Naive thymus-derived CD8-positive, alpha-beta T cell (primary cell): ENCODE results near the gene PTN. TPM values are rescaled to one million over a fixed set of nuclear protein-coding genes. Genes with fewer than 3 reads are reported as not detected.
"Not testable (repeated sequence)": the region's sequence is repeated elsewhere in the genome, so short reads cannot be mapped to it uniquely, and the experiment has no call there.

Experiments used
- ATAC-seq, 2 donors: fragments of 150-1000 bp; cut with Tn5 transposase in 1 of 2; sonication (Bioruptor Pico), chemical (Tn5 transposase) in 1 of 2; 1 replicate in 1 of 2; 2 replicates in 1 of 2; pipeline ENCODE4 v1.10.0; 2021; ENCODE audit warnings: mild to moderate bottlenecking in 2 of 2, moderate library complexity in 2 of 2
- POLR2A ChIA-PET: fragments of 350-600 bp; sonication (Branson Sonifier 250); formaldehyde crosslinking; loops from one replicate; lab custom pipeline; 2021; ENCODE audit warnings: antibody characterized with exemption; lab: Charles Lee
- DNase-seq, 10 donors: peaks; one replicate each; pipeline versions ENCODE4 v3.0.0 to v3.0.0-alpha.2; 2020 to 2022
- H3K27ac Mint-ChIP-seq, 10 donors: one replicate each; pipeline ENCODE4 v1.8.0; 2020 to 2022; ENCODE audit warnings: mild to moderate bottlenecking in 10 of 10, mixed read lengths in 10 of 10, moderate library complexity in 4 of 10, inconsistent platforms in 1 of 10
- H3K27me3 Mint-ChIP-seq, 5 donors: one replicate each; pipeline ENCODE4 v1.8.0; 2021 to 2022; ENCODE audit warnings: mixed read lengths in 5 of 5
- H3K36me3 Mint-ChIP-seq, 3 donors: one replicate each; pipeline ENCODE4 v1.8.0; 2020 to 2022; ENCODE audit warnings: mixed read lengths in 3 of 3, mild to moderate bottlenecking in 2 of 3, inconsistent platforms in 1 of 3
- H3K4me1 Mint-ChIP-seq, 4 donors: one replicate each; pipeline ENCODE4 v1.8.0; 2021 to 2022; ENCODE audit warnings: mixed read lengths in 4 of 4
- H3K4me3 Mint-ChIP-seq, 10 donors: one replicate each; pipeline ENCODE4 v1.8.0; 2020 to 2022; ENCODE audit warnings: mild to moderate bottlenecking in 10 of 10, mixed read lengths in 10 of 10, moderate library complexity in 6 of 10, inconsistent platforms in 1 of 10
- H3K9me3 Mint-ChIP-seq, 9 donors: one replicate each; pipeline ENCODE4 v1.8.0; 2020 to 2022; ENCODE audit warnings: mixed read lengths in 9 of 9, mild to moderate bottlenecking in 3 of 9, inconsistent platforms in 1 of 9, moderate library complexity in 1 of 9
- polyA plus RNA-seq, 3 donors: library from polyadenylated mRNA; unstranded; fragments of 300-500 nt; fragmentation: Illumina TruSeq; gene quantifications; one replicate each; pipeline ENCODE4 v1.2.3, GENCODE V29; 2021
- total RNA-seq, 8 experiments: library from RNA in 2 of 8; stranded (reverse) in 2 of 8; gene quantifications; one replicate each; pipeline ENCODE4 v1.2.3 and lab custom pipeline; 2021 to 2026

The PTN gene
- total and polyA plus RNA-seq, 5 experiments from 2014 or later, result not detected

DNA sequence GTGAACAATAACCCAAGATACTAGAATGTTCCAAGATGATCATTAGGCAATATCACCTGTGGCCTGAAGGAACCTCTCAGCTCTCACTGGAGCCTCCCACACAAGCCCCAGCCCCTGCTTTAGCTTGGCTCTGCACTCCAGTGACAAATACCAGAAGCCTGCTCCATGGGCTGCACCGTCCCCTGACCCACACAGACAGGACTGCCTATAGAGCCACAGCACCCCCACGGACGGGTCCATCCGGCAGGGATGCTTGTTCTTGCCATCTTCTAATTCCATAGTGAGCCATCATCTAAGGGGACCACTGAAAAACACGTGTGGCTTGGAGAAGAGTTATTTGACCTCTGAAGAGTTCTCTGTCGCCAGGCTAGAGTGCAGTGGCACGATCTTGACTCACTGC is 100.9 kb downstream of the PTN start:
- Mint-ChIP-seq H3K27me3 (peaks cover 0 to 2% (median 0%) of the 10 kb centered on the region in 5 donors), H3K9me3 (peaks cover 0 to 26% (median 4%) of the 10 kb centered on the region in 9 donors), H3K4me3 (no peak overlapping the region), H3K4me1 (no peaks in the 10 kb centered on the region), H3K36me3 (no peaks in the 10 kb centered on the region), H3K27ac (no peak overlapping the region)
- DNase-seq, result no peak
- POLR2A ChIA-PET, result no interaction called here
- ATAC-seq, result no peak

GRCh38 chr7:137241655-137242360 is 101.7 kb downstream of the PTN start:
- no peaks in the 10 kb centered on the region for H3K4me1 Mint-ChIP-seq
- ATAC-seq (no peak), DNase-seq (no peak)
- H3K27ac Mint-ChIP-seq, result no peak overlapping the region
- H3K27me3 Mint-ChIP-seq, result peaks cover 0 to 2% (median 0%) of the 10 kb centered on the region in 5 donors
- H3K4me3 Mint-ChIP-seq, result no peak overlapping the region
- no peaks in the 10 kb centered on the region for H3K36me3 Mint-ChIP-seq
- H3K9me3 Mint-ChIP-seq, result peaks cover 0 to 18% (median 3%) of the 10 kb centered on the region in 9 donors
- POLR2A ChIA-PET, result no interaction called here

GRCh38 chr7:137239186-137239585 is 104.3 kb downstream of the PTN start:
- H3K36me3 Mint-ChIP-seq, POLR2A ChIA-PET, H3K4me1 Mint-ChIP-seq, DNase-seq, ATAC-seq, H3K4me3 Mint-ChIP-seq, H3K27ac Mint-ChIP-seq, H3K27me3 Mint-ChIP-seq: not testable (repeated sequence)
- H3K9me3 Mint-ChIP-seq, result peaks cover 0 to 27% (median 6%) of the 10 kb centered on the region in 9 donors

DNA sequence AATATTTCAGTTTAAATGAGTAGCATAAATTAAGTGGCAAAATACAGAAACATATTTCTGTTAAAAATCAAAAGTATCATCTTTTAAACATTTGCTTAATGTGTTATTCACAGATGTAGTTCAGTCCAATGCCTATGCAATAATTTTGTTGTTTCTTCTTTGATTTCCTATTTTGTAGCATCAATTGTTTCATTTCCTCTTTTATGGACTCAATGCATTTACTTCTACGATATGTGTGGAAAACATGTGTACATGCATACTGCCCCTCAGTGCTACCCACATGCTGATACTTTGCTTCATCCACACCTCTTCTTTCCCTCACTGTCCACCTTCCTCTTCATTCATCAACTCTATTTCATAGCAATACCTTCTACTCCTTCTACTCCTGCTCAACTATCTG is 108.1 kb downstream of the PTN start:
- no peaks in the 10 kb centered on the region for H3K27me3 Mint-ChIP-seq

DNA sequence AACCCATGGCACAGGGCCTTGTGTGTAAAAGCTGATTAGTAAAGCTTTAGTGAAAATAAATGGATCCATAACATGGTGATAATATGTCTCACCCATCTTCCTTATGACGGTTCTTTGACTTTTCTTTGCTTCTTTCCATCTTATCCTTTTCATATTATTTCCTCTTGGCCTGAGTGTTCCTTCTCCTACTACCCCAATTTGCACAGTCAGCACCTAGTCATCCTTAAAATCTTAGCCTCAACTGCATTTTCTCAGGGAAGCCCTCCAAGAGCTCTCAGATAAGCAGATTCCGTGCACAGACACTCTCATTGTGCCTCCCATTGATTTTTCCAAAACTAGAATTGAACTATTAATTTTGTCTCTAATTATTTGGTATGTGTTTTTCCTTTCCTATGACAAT is 112.4 kb downstream of the PTN start:
- peaks cover 0 to 18% (median 5%) of the 10 kb centered on the region in 9 donors for H3K9me3 Mint-ChIP-seq
- H3K4me3 Mint-ChIP-seq, result no peak overlapping the region
- H3K4me1 Mint-ChIP-seq, result no peaks in the 10 kb centered on the region
- H3K36me3 Mint-ChIP-seq, result no peaks in the 10 kb centered on the region
- DNase-seq (no peak), ATAC-seq (no peak)
- no peak overlapping the region for H3K27ac Mint-ChIP-seq
- H3K27me3 Mint-ChIP-seq, result no peaks in the 10 kb centered on the region
- POLR2A ChIA-PET, result no interaction called here

More for the DNA sequence above, 108.1 kb downstream of the PTN start:
- no peak for ATAC-seq
- Mint-ChIP-seq H3K4me3 (no peak overlapping the region), H3K36me3 (no peaks in the 10 kb centered on the region), H3K4me1 (no peaks in the 10 kb centered on the region), H3K9me3 (peaks cover 0 to 25% (median 5%) of the 10 kb centered on the region in 9 donors), H3K27ac (no peak overlapping the region)
- no peak for DNase-seq
- POLR2A ChIA-PET, result no interaction called here

DNA sequence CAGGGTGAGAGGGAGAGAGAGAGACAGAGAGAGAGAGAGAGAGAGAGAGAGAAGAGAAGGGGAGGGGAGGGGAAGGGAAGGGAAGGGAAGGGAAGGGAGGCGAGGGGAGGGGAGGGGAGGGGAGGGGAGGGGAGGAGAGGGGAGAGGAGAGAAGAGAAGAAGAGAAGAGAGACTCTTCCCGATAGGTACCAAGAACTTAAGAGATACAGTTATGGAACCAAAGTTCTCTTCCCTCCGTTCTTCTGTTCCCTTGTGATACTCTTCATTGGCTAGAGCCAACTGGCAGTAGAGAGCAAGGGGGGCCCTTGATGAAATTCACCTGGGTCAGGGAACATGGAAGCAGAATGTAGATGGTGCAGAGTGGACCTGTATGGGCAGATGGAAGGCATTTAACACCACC is 122.1 kb downstream of the PTN start:
- ATAC-seq (no peak), DNase-seq (no peak)
- Mint-ChIP-seq H3K4me1 (no peaks in the 10 kb centered on the region), H3K27me3 (peaks cover 0 to 1% (median 0%) of the 10 kb centered on the region in 5 donors), H3K27ac (no peak overlapping the region), H3K36me3 (peaks cover 0 to 11% (median 0%) of the 10 kb centered on the region in 3 donors), H3K9me3 (peaks cover 2 to 21% (median 9%) of the 10 kb centered on the region in 9 donors), H3K4me3 (no peak overlapping the region)
- POLR2A ChIA-PET, result no interaction called here

DNA sequence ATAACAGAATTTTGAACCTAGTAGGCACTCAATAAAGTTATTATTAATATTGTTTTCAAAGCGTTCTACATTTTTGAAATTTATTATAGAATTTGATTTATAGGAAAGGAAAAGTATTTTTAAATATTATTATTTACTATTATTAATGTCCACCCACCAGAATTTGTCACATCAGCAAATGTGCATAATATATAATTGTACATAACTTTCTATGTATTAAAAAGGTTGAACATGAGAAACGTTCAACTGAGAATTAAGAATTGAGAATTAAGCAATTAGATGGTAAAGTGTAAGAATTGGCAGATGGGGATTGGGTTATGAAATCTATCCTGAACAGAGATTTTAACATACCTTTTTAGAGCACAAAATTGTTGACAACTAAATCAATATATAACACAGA is 129.8 kb downstream of the PTN start:
- no peaks in the 10 kb centered on the region for H3K4me1 Mint-ChIP-seq
- no peak for ATAC-seq
- H3K27me3 Mint-ChIP-seq, result peaks cover 0 to 1% (median 0%) of the 10 kb centered on the region in 5 donors
- POLR2A ChIA-PET, result no interaction called here
- DNase-seq, result no peak
- no peak overlapping the region for H3K4me3 Mint-ChIP-seq
- H3K9me3 Mint-ChIP-seq, result peaks cover 5 to 28% (median 9%) of the 10 kb centered on the region in 9 donors
- no peak overlapping the region for H3K27ac Mint-ChIP-seq
- peaks cover 0 to 11% (median 0%) of the 10 kb centered on the region in 3 donors for H3K36me3 Mint-ChIP-seq

GRCh38 chr7:137209151-137209817 is 134.2 kb downstream of the PTN start:
- POLR2A ChIA-PET, result no interaction called here
- Mint-ChIP-seq H3K4me3 (peak overlapping the region in 1 of 10 donors; percentile 17), H3K27me3 (no peaks in the 10 kb centered on the region), H3K9me3 (peaks cover 2 to 25% (median 17%) of the 10 kb centered on the region in 9 donors), H3K27ac (no peak overlapping the region), H3K4me1 (no peaks in the 10 kb centered on the region), H3K36me3 (no peaks in the 10 kb centered on the region)
- DNase-seq (no peak), ATAC-seq (no peak)

DNA sequence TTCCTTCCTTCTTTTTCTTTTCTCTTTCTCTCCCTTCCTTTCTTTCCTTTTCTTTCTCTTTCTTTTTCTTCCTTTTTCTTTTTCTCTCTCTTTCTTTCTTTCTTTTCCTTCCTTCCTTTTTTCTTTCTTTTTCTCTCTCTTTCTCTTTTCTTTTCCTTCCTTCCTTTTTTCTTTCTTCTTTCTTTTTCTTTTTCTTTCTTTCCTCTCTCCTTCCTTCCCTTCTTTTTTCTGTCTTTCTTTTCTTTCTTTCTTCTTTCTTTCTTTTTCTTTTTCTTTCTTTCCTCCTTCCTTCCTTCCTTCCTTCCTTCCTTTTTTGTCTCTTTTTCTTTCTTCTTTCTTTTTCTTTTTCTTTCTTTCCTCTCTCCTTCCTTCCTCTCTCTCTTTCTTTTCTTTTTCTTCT is 136.8 kb downstream of the PTN start:
- Mint-ChIP-seq H3K36me3 (peaks cover 0 to 2% (median 0%) of the 10 kb centered on the region in 3 donors), H3K9me3 (peaks cover 4 to 40% (median 17%) of the 10 kb centered on the region in 9 donors), H3K27ac (no peak overlapping the region), H3K4me3 (no peak overlapping the region), H3K4me1 (no peaks in the 10 kb centered on the region), H3K27me3 (no peaks in the 10 kb centered on the region)
- DNase-seq (no peak), ATAC-seq (no peak)
- POLR2A ChIA-PET, result no interaction called here

DNA sequence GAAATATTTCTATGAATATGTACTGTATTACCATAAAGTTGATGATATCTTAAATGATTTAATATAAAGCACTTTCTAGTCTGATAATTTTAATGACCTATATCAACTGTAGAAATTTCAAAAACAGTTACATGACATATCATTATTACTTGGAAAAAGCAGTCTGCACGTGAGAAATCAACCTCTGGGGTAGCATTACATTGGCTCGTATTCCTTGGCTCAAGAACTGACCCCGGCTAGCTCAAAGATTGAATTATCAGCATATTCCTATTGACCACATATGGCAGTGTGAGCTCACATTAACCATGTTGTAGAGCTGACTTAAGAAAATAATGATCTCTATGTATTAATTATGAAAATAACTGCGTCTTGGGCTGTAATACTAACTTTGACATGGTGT is 139.3 kb downstream of the PTN start:
- peaks cover 4 to 45% (median 17%) of the 10 kb centered on the region in 9 donors for H3K9me3 Mint-ChIP-seq
- ATAC-seq (no peak), DNase-seq (no peak)
- no peak overlapping the region for H3K27ac Mint-ChIP-seq
- H3K4me1 Mint-ChIP-seq, result no peaks in the 10 kb centered on the region
- no peak overlapping the region for H3K4me3 Mint-ChIP-seq
- peaks cover 0 to 8% (median 0%) of the 10 kb centered on the region in 3 donors for H3K36me3 Mint-ChIP-seq
- POLR2A ChIA-PET, result no interaction called here
- H3K27me3 Mint-ChIP-seq, result no peaks in the 10 kb centered on the region

DNA sequence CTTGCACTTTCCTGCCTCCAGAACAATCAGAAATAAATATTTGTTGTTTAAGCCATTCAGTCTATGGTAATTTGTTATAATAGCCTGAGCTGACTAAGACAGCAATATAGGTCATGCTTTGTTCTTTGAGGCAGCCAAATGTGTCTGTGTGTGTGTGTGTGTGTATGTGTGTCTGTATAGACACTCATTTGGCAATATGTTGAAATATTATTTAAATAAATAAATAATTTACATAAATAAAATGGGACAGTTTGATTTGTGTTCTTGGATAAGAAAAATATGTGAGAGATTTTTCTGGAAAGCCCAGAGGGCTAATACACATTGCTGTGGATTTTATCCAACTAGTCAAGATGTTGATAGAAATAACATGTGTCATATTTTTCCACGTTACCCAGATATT is 140.2 kb downstream of the PTN start:
- no peaks in the 10 kb centered on the region for H3K4me1 Mint-ChIP-seq
- no peak overlapping the region for H3K27ac Mint-ChIP-seq
- POLR2A ChIA-PET, result no interaction called here
- H3K4me3 Mint-ChIP-seq, result no peak overlapping the region
- DNase-seq (no peak), ATAC-seq (no peak)
- no peaks in the 10 kb centered on the region for H3K27me3 Mint-ChIP-seq
- H3K9me3 Mint-ChIP-seq, result peaks cover 4 to 45% (median 17%) of the 10 kb centered on the region in 9 donors
- H3K36me3 Mint-ChIP-seq, result peaks cover 0 to 8% (median 0%) of the 10 kb centered on the region in 3 donors

GRCh38 chr7:137196648-137197047 is 146.9 kb downstream of the PTN start:
- no peaks in the 10 kb centered on the region for H3K27me3 Mint-ChIP-seq
- H3K4me3 Mint-ChIP-seq, result no peak overlapping the region
- H3K27ac Mint-ChIP-seq, result peak overlapping the region in 1 of 10 donors; percentile 8
- peaks cover 0 to 5% (median 0%) of the 10 kb centered on the region in 3 donors for H3K36me3 Mint-ChIP-seq
- no peak for DNase-seq
- ATAC-seq, result no peak
- H3K9me3 Mint-ChIP-seq, result peaks cover 0 to 6% (median 0%) of the 10 kb centered on the region in 9 donors
- H3K4me1 Mint-ChIP-seq, result no peaks in the 10 kb centered on the region
- POLR2A ChIA-PET, result no interaction called here

GRCh38 chr7:137195996-137196395 is 147.5 kb downstream of the PTN start:
- no peaks in the 10 kb centered on the region for H3K27me3 Mint-ChIP-seq
- POLR2A ChIA-PET, result no interaction called here
- no peaks in the 10 kb centered on the region for H3K36me3 Mint-ChIP-seq
- H3K27ac Mint-ChIP-seq, result no peak overlapping the region
- ATAC-seq (no peak), DNase-seq (no peak)
- H3K4me3 Mint-ChIP-seq, result no peak overlapping the region
- no peaks in the 10 kb centered on the region for H3K4me1 Mint-ChIP-seq
- H3K9me3 Mint-ChIP-seq, result peaks cover 0 to 2% (median 0%) of the 10 kb centered on the region in 9 donors
